SK-N-SH treated with all-trans-retinoic acid at 6 μM for 48 hours (cell line): ENCODE results near the gene CCNB3.

Source experiments
- CSDC2 ChIP-seq: fragments of 250-450 bp; sonication (Bioruptor Pico); IDR thresholded peaks from 2 replicates; pipeline ENCODE4 v1.5.0; 2020; ENCODE audit warnings: mild to moderate bottlenecking, moderate library complexity
- CSRNP3 ChIP-seq: fragments of 250-450 bp; sonication (Bioruptor Pico); IDR thresholded peaks from 2 replicates; pipeline ENCODE4 v1.5.1; 2021; ENCODE audit warnings: mild to moderate bottlenecking, moderate library complexity
- GLIS3 ChIP-seq: fragments of 250-450 bp; sonication (Bioruptor Pico); IDR thresholded peaks from 2 replicates; pipeline ENCODE4 v1.5.0; 2020; ENCODE audit warnings: mild to moderate bottlenecking, moderate library complexity
- ISL1 ChIP-seq: fragments of 250-450 bp; sonication (Bioruptor Pico); IDR thresholded peaks from 2 replicates; pipeline ENCODE4 v2.1.2; 2022; ENCODE audit warnings: mild to moderate bottlenecking, moderate library complexity
- PATZ1 ChIP-seq: fragments of 250-450 bp; sonication (Bioruptor Pico); IDR thresholded peaks from 2 replicates; pipeline ENCODE4 v1.8.0; 2020; ENCODE audit warnings: mild to moderate bottlenecking, moderate library complexity, borderline replicate concordance
- POU6F1 ChIP-seq: fragments of 250-450 bp; sonication (Bioruptor Pico); IDR thresholded peaks from 2 replicates; pipeline ENCODE4 v1.8.0; 2021; ENCODE audit warnings: low read depth, mild to moderate bottlenecking, moderate library complexity, borderline replicate concordance
- PPARA ChIP-seq: fragments of 250-450 bp; sonication (Bioruptor Pico); IDR thresholded peaks from 2 replicates; pipeline ENCODE4 v1.5.0; 2020; ENCODE audit warnings: mild to moderate bottlenecking, borderline replicate concordance
- RARB ChIP-seq: fragments of 250-450 bp; sonication (Bioruptor Pico); IDR thresholded peaks from 2 replicates; pipeline ENCODE4 v1.8.0; 2021; ENCODE audit warnings: mild to moderate bottlenecking, moderate library complexity
- SNAI2 ChIP-seq: fragments of 250-450 bp; sonication (Bioruptor Pico); IDR thresholded peaks from 2 replicates; pipeline ENCODE4 v1.5.0; 2020; ENCODE audit warnings: mild to moderate bottlenecking, moderate library complexity
- TCF4 ChIP-seq: fragments of 250-450 bp; sonication (Bioruptor Pico); IDR thresholded peaks from 2 replicates; pipeline ENCODE4 v1.8.0; 2021; ENCODE audit warnings: mild to moderate bottlenecking, moderate library complexity, borderline replicate concordance
- TOX ChIP-seq: fragments of 250-450 bp; sonication (Bioruptor Pico); IDR thresholded peaks from 2 replicates; pipeline ENCODE4 v1.8.0; 2021; ENCODE audit warnings: mild to moderate bottlenecking, moderate library complexity, borderline replicate concordance
- ZFP3 ChIP-seq: fragments of 250-450 bp; sonication (Bioruptor Pico); IDR thresholded peaks from 2 replicates; pipeline ENCODE4 v1.5.0; 2020; ENCODE audit warnings: mild to moderate bottlenecking, moderate library complexity
- ZFP30 ChIP-seq: fragments of 450-650 bp; formaldehyde crosslinking; IDR thresholded peaks from 2 replicates; pipeline ENCODE4 v1.5.0; 2022; ENCODE audit warnings: mild to moderate bottlenecking, moderate library complexity
- ZNF565 ChIP-seq: fragments of 450-650 bp; formaldehyde crosslinking; conservative IDR thresholded peaks from 2 replicates; pipeline ENCODE4 v1.5.0; 2020; ENCODE audit warnings: low read depth, mild to moderate bottlenecking, moderate library complexity

GRCh38 chrX:50333308-50333707, 128.7 kb downstream of the CCNB3 start:
- TF ChIP-seq ISL1, result no peak
- no peak for TF ChIP-seq ZFP3 (CRISPR knock-in tag)
- TF ChIP-seq CSDC2, result no peak
- no peak for TF ChIP-seq TOX (CRISPR knock-in tag)
- no peak for TF ChIP-seq POU6F1
- no peak for TF ChIP-seq GLIS3 (CRISPR knock-in tag)
- no peak for TF ChIP-seq SNAI2 (CRISPR knock-in tag)
- no peak for TF ChIP-seq PATZ1 (CRISPR knock-in tag)
- TF ChIP-seq RARB (CRISPR knock-in tag), result no peak
- no peak for TF ChIP-seq TCF4 (CRISPR knock-in tag)
- no peak for TF ChIP-seq ZFP30 (CRISPR knock-in tag)
- no peak for TF ChIP-seq PPARA (CRISPR knock-in tag)
- TF ChIP-seq CSRNP3 (CRISPR knock-in tag), result no peak
- no peak for TF ChIP-seq ZNF565 (CRISPR knock-in tag)
